GM19240 (cell line): ENCODE results near the gene SLC8A1.

ENCODE experiments used
- DNase-seq: peaks from one replicate; pipeline ENCODE4 v3.0.0; 2011; ENCODE audit warnings: low spot score; ENCODE audit not compliant: insufficient read length

SLC8A1 gene

GRCh38 chr2:40458271-40458794 lies 6.4 kb upstream of the SLC8A1 start:
- no peak for DNase-seq

GRCh38 chr2:40457837-40458236 lies 5.9 kb upstream of the SLC8A1 start:
- DNase-seq: no peak

GRCh38 chr2:40457366-40457765 lies 5.5 kb upstream of the SLC8A1 start:
- no peak for DNase-seq

- no peak for DNase-seq
Observed at GRCh38 chr2:40456926-40457325, 5.0 kb upstream of the SLC8A1 start.

- no peak for DNase-seq
Observed at GRCh38 chr2:40455661-40456060, 3.8 kb upstream of the SLC8A1 start.

- no peak for DNase-seq
Observed at GRCh38 chr2:40454321-40454720, 2.4 kb upstream of the SLC8A1 start.

GRCh38 chr2:40452786-40453185 lies 896 bp upstream of the SLC8A1 start:
- no peak for DNase-seq

- DNase-seq: no peak
Observed at GRCh38 chr2:40450796-40451430, 977 bp downstream of the SLC8A1 start.

- DNase-seq: no peak
Observed at GRCh38 chr2:40450066-40450795, 1.7 kb downstream of the SLC8A1 start.

- DNase-seq: no peak
Observed at GRCh38 chr2:40448476-40449079, 3.3 kb downstream of the SLC8A1 start.

- DNase-seq: no peak
Observed at GRCh38 chr2:40445467-40445866, 6.4 kb downstream of the SLC8A1 start.

- DNase-seq: no peak
Observed at GRCh38 chr2:40440835-40441234, 11.1 kb downstream of the SLC8A1 start.

GRCh38 chr2:40439473-40439872 lies 12.4 kb downstream of the SLC8A1 start:
- DNase-seq: no peak

GRCh38 chr2:40436093-40436475 lies 15.8 kb downstream of the SLC8A1 start:
- DNase-seq: no peak

- no peak for DNase-seq
Observed at GRCh38 chr2:40435426-40436092, 16.3 kb downstream of the SLC8A1 start.

GRCh38 chr2:40434731-40435271 lies 17.1 kb downstream of the SLC8A1 start:
- DNase-seq: no peak

- no peak for DNase-seq
Observed at GRCh38 chr2:40433736-40434135, 18.2 kb downstream of the SLC8A1 start.

- no peak for DNase-seq
Observed at GRCh38 chr2:40432921-40433483, 18.9 kb downstream of the SLC8A1 start.

- DNase-seq: no peak
Observed at GRCh38 chr2:40431600-40431955, 20.3 kb downstream of the SLC8A1 start.

GRCh38 chr2:40430776-40431599 lies 20.9 kb downstream of the SLC8A1 start:
- no peak for DNase-seq

GRCh38 chr2:40428439-40428838 lies 23.5 kb downstream of the SLC8A1 start:
- DNase-seq: no peak
